Fibroblast of skin of left quadriceps (primary cell): ENCODE results near the gene MINDY2.
"Not testable (repeated sequence)": the region's sequence is repeated elsewhere in the genome, so short reads cannot be mapped to it uniquely, and the experiment has no call there.

Experiments
- DNase-seq, 2 experiments: peaks; one replicate each; pipeline ENCODE4 v3.0.0-alpha.2; 2013; ENCODE audit warnings: low read depth in 2 of 2

MINDY2 gene

GRCh38 chr15:58880320-58880719 is 109.2 kb downstream of the MINDY2 start:
- DNase-seq = no peak

GRCh38 chr15:58882243-58882642 is 111.1 kb downstream of the MINDY2 start:
- no peak for DNase-seq

GRCh38 chr15:58883926-58884325 is 112.8 kb downstream of the MINDY2 start:
- DNase-seq = not testable (repeated sequence)

- no peak for DNase-seq
Observed at GRCh38 chr15:58886921-58887320, 115.8 kb downstream of the MINDY2 start.

GRCh38 chr15:58889363-58889762 is 118.3 kb downstream of the MINDY2 start:
- no peak for DNase-seq

- DNase-seq = no peak
Observed at GRCh38 chr15:58898150-58898680, 127.1 kb downstream of the MINDY2 start.

GRCh38 chr15:58900631-58901030 is 129.5 kb downstream of the MINDY2 start:
- DNase-seq = no peak

- DNase-seq = no peak
Observed at GRCh38 chr15:58908550-58909309, 137.6 kb downstream of the MINDY2 start.

GRCh38 chr15:58909616-58910015 is 138.5 kb downstream of the MINDY2 start:
- DNase-seq = no peak

- no peak for DNase-seq
Observed at GRCh38 chr15:58910456-58910855, 139.4 kb downstream of the MINDY2 start.
